Fibroblast of pulmonary artery (primary cell): ENCODE measurements around the gene TAP2.
"Not testable (repeated sequence)": the region's sequence is repeated elsewhere in the genome, so short reads cannot be mapped to it uniquely, and the experiment has no call there.

ENCODE experiments used
- DNase-seq: peaks from one replicate; pipeline ENCODE4 v3.0.0-alpha.2; 2010; ENCODE audit warnings: low read depth
- H3K4me3 ChIP-seq: replicated peaks from 2 replicates; pipeline ENCODE4 v1.5.1; 2011; ENCODE audit warnings: low read depth, mild to moderate bottlenecking, control low read depth, low read length, moderate library complexity
- TF ChIP-seq, protein P1 (sequence below): IDR thresholded peaks from 2 replicates; pipeline ENCODE4 v1.5.1; 2011; ENCODE audit warnings: mild to moderate bottlenecking, control low read depth, low read length, inconsistent platforms; ENCODE audit errors: missing control alignments

The TAP2 gene

DNA sequence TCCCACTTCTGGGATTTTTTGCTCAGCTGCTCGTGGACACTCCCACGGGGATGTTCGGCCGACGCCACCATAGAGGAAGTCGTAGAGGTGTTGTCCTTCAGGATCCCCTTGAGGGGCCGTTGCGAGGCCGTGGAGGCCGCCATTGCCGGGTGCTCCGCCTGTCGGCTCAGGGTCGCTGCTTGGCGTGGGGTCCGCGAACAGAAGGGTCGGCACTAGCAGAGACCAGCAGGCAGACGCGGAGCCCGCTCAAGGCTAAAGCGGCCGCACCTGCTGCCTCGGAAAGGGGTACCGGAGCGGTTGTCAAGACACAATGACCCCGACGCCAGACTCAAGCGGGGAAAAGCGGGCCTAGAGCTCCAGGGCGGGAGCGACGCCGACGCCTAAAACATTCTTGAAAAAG lies 41.2 kb upstream of the TAP2 start:
- no peak for DNase-seq
- H3K4me3 ChIP-seq, result no peak overlapping the region
- TF ChIP-seq, protein P1, sequence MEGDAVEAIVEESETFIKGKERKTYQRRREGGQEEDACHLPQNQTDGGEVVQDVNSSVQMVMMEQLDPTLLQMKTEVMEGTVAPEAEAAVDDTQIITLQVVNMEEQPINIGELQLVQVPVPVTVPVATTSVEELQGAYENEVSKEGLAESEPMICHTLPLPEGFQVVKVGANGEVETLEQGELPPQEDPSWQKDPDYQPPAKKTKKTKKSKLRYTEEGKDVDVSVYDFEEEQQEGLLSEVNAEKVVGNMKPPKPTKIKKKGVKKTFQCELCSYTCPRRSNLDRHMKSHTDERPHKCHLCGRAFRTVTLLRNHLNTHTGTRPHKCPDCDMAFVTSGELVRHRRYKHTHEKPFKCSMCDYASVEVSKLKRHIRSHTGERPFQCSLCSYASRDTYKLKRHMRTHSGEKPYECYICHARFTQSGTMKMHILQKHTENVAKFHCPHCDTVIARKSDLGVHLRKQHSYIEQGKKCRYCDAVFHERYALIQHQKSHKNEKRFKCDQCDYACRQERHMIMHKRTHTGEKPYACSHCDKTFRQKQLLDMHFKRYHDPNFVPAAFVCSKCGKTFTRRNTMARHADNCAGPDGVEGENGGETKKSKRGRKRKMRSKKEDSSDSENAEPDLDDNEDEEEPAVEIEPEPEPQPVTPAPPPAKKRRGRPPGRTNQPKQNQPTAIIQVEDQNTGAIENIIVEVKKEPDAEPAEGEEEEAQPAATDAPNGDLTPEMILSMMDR, result no peak

DNA sequence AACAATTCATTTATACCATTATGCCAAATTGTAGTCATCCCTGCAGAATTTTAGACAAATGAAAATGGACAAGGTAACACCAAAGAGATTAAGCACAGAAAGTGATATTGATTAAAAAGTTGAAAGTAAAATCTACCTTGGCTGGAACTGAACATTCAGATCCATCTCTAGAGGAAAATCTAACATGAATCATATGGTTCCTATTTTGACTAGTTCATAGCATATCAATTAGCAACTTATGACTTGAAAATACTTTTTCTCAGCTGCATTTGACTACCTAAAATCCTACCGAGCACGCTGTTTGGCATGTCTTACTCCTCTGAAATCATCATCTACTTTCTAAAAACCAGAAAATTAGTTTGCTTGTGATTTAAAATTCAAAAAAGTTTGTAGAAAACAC lies 38.1 kb upstream of the TAP2 start:
- DNase-seq, result no peak
- no peak overlapping the region for H3K4me3 ChIP-seq

DNA sequence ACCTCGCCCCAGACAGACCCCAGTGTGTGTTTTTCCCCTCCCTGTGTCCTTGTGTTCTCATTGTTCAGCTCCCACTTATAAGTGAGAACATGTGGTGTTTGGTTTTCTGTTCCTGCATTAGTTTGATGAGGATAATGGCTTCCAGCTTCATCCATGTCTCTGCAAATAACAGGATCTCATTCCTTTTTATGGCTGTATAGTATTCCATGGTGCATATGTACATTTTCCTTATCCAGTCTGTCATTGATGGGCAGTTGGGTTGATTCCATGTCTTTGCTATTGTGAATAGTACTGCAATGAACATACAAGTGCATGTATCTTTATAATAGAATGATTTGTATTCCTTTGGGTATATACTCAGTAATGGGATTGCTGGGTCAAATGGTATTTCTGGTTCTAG lies 35.4 kb upstream of the TAP2 start:
- not testable (repeated sequence) for H3K4me3 ChIP-seq, DNase-seq

More for the DNA sequence above, 38.1 kb upstream of the TAP2 start:
- TF ChIP-seq, protein P1, result no peak

DNA sequence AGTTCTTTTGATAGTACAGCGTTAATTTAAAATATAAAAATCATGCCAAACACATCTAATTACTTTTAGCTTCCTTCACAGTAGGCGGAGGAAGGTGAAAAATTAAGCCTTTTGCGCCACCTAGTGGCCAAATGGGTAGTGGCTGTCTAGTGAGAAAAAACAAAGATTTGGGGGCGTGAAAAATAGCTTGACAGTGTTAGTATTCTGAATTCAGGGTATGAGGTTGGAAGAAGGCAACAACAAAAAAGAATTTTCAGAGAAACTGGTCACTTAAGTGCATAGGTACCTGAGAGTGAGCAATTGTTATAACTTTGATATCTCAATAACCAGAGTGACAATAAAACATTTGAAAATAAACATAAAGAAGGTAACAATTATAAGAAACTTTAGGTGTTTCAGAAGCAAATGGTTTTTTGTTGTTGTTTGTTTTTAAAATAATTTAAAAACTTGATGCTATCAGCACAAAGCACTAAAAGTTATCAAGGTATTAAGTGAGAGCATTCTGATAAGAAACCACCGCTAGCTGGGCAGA lies 29.8 kb upstream of the TAP2 start:
- peak; percentile 83 for DNase-seq
- TF ChIP-seq, protein P1, result peak; percentile 82
- no peak overlapping the region for H3K4me3 ChIP-seq

DNA sequence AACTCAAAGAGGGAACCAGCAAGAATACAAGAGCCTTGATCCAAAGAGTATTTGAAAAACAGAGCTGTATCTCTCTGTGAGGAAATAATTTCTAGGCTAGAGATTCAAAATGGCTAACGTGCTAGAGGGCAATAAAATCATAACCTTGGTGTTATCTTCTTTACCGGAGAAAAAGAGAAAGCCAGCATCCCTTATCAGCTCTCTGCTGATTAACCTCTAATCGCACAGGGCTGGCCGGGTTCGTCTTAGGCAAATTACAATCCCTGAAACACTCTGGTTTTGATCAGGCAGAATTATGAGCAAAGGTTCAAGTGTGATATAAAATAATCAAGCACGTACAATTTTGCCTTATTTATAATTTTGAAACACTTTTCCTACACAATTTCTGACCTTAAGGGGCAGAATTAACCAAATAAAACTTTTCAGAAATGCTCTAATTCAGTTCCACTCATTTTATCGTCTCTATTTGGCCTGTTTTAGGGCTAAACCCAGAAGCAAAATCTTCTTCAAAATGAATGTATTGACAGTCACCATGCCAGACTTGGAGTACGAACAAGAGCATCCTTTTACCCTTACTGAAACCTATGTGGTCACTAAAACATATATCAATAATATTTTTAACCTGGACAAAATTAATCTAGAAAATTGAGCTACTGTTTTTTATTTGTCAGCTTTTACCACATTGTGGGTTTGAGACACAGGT lies 29.2 kb upstream of the TAP2 start:
- no peak for DNase-seq
- TF ChIP-seq, protein P1, result no peak
- no peak overlapping the region for H3K4me3 ChIP-seq

DNA sequence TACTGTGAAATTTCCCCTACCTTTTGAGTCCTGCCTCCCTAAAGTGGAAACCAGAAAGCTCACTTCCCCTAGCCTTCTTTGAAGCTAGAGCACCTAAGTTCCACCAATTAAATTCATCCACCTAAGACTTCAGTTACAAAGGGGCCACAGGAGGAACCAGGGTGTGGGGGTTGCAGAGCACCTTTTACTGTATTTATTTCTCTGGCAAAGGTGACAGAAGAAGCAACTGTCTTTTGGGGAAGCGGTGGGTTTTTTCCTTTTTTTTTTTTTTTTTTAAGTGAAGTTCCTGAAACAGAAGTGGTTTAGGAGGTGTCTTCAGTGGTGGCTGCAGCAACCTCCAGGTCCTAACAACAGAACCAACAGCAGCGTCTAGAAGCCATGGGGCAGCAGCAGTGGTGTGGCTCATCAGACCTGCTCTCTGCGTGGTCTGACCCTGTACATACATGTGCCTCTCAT lies 28.5 kb upstream of the TAP2 start:
- H3K4me3 ChIP-seq, result no peak overlapping the region
- TF ChIP-seq, protein P1, result no peak
- DNase-seq, result no peak

DNA sequence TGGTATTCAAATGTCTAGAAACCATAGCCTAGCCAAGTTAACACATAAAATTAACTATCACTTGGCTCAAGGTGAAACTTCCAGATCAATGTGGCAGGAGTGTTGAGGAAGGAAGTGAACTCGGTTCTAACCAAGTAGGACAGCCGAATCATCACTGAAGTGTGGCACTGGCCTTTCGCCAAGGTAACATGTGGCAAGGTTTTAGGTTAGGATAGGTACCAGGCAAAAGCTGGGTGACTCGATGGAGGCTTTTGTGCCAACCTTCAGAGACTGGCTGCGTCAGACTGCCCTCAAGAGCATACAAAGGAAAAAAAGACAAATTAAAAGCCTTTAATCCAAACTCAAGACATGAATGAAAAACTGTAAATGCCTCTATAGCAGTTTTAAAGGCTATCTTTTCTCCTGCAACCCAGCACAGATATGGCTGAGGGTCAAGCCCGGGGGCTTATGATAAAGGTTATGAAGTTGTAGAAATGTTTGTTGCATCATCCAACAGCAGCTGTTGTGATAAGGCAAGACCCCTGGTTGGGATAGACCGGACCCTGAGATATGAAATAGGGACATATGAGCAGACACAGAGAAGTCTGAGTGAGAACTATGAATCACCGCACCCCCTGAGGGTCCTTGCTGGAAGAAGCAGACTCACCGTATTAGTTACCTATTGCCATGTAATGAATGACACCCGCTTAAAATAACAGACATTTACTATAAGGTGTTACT lies 27.3 kb upstream of the TAP2 start:
- H3K4me3 ChIP-seq, result no peak overlapping the region
- TF ChIP-seq, protein P1, result no peak
- DNase-seq, result no peak
